Uterus (tissue), 4 donors: ENCODE results near the gene LRRC2. TPM values are rescaled to one million over a fixed set of nuclear protein-coding genes. Genes with fewer than 3 reads are reported as not detected.

Experiments
- DNase-seq, 2 donors: peaks; one replicate each; pipeline ENCODE4 v3.0.0-alpha.2; 2019 to 2020
- H3K27ac ChIP-seq, 2 donors: fragments of 200-600 bp; sonication (generic); 1 replicate in 1 of 2; 2 replicates in 1 of 2; pipeline ENCODE4 v1.5.1; 2016 to 2018
- H3K27me3 ChIP-seq, 2 donors: fragments of 200-600 bp; sonication (generic); one replicate each; pipeline ENCODE4 v1.5.1; 2018 to 2019; ENCODE audit warnings: control low read depth in 1 of 2
- H3K36me3 ChIP-seq, 2 donors: fragments of 200-600 bp; sonication (generic); one replicate each; pipeline ENCODE4 v1.5.1; 2019; ENCODE audit warnings: control low read depth in 1 of 2
- H3K4me1 ChIP-seq, 2 donors: fragments of 200-600 bp; sonication (generic); one replicate each; pipeline ENCODE4 v1.5.1; 2018 to 2019; ENCODE audit warnings: control low read depth in 1 of 2
- H3K4me3 ChIP-seq, 2 donors: fragments of 200-600 bp; sonication (generic); 1 replicate in 1 of 2; 2 replicates in 1 of 2; pipeline ENCODE4 v1.5.1; 2018 to 2019; ENCODE audit warnings: mild to moderate bottlenecking in 1 of 2
- H3K9me3 ChIP-seq, 2 donors: fragments of 200-600 bp; sonication (generic); one replicate each; pipeline ENCODE4 v1.5.1; 2019; ENCODE audit warnings: control low read depth in 1 of 2
- POLR2A ChIP-seq, 2 donors: fragments of 450-650 bp; IDR thresholded peaks; one replicate each; pipeline ENCODE4 v1.6.1; 2016; ENCODE audit warnings: antibody characterized with exemption in 2 of 2, mild to moderate bottlenecking in 1 of 2, moderate library complexity in 1 of 2
- intact Hi-C: fragments of 100-400 bp; cut with DNase I; formaldehyde crosslinking; loops from one replicate; pipeline ENCODE4 v1.15.1; 2023; ENCODE audit warnings: low total_unique reads
- total RNA-seq, 4 donors: library from RNA; depleted of rRNA in 3 of 4; stranded (reverse); fragments of >200 nt in 3 of 4; gene quantifications; one replicate each; pipeline versions ENCODE4 v1.1.0 to v1.2.4, GENCODE V29; 2014 to 2023
- TF ChIP-seq, protein P1 (sequence below), 4 experiments: fragments of 200-600 bp in 2 of 4; fragments of 450-650 bp in 2 of 4; sonication (generic) in 2 of 4; IDR thresholded peaks; one replicate each; pipeline ENCODE4 v1.5.1; 2016 to 2019; ENCODE audit warnings: antibody characterized with exemption in 4 of 4, mild to moderate bottlenecking in 2 of 4, moderate library complexity in 1 of 4
- donor health status: DM: yes; HTN: yes; CAD: no.

Gene LRRC2
- total RNA-seq, 4 donors from 2014 or later, result 1.0 to 10.7 (median 5.9) TPM

DNA sequence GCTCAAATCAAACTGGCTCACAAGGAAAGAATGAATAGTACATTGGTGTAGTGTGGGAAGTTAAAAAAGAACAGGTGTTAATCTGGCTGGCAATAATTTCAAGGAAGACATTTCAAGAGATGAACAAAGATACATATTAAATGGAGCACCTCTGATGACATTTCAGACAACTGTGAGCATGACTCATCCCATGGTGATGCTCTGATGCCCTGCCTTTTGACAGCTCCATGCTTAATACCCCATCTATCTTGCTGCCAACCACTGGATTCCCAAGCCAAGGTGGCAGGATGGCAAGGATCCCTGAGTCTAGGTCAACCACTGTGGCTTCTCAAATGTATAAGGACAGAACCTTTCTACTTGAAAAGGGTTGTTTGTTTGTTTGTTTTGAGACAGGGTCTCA lies 29.3 kb downstream of the LRRC2 start:
- DNase-seq, result no peak
- intact Hi-C loops, result no loop called here
- no peaks in the 10 kb centered on the region for H3K27me3 ChIP-seq

DNA sequence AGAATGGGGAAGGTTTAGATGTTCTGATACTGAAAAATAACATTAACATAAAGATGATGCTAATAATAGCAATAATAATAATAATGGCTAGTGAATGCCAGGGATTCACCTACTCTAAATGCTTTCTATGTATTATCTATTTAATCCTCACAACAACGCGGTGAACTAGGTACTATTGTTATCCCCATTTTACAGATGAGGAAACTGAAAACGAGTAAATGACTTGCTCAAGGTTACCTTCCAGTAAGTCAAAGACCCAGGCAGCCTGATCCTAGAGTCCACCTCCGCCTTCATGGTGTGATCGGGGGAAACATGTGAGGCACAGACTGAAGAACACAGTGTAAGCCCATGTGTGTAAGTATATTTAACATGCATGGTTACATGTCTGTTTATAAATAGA lies 30.4 kb downstream of the LRRC2 start:
- DNase-seq, result no peak

More for the DNA sequence above, 29.3 kb downstream of the LRRC2 start:
- Histone ChIP-seq H3K27ac (no peak overlapping the region), H3K4me3 (no peak overlapping the region), H3K9me3 (no peaks in the 10 kb centered on the region), H3K36me3 (no peaks in the 10 kb centered on the region), H3K4me1 (no peaks in the 10 kb centered on the region)
- no peak for TF ChIP-seq POLR2A (IDR thresholded peaks at IDR 0.05)
- TF ChIP-seq, protein P1, sequence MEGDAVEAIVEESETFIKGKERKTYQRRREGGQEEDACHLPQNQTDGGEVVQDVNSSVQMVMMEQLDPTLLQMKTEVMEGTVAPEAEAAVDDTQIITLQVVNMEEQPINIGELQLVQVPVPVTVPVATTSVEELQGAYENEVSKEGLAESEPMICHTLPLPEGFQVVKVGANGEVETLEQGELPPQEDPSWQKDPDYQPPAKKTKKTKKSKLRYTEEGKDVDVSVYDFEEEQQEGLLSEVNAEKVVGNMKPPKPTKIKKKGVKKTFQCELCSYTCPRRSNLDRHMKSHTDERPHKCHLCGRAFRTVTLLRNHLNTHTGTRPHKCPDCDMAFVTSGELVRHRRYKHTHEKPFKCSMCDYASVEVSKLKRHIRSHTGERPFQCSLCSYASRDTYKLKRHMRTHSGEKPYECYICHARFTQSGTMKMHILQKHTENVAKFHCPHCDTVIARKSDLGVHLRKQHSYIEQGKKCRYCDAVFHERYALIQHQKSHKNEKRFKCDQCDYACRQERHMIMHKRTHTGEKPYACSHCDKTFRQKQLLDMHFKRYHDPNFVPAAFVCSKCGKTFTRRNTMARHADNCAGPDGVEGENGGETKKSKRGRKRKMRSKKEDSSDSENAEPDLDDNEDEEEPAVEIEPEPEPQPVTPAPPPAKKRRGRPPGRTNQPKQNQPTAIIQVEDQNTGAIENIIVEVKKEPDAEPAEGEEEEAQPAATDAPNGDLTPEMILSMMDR (IDR thresholded peaks at IDR 0.05), result no peak

DNA sequence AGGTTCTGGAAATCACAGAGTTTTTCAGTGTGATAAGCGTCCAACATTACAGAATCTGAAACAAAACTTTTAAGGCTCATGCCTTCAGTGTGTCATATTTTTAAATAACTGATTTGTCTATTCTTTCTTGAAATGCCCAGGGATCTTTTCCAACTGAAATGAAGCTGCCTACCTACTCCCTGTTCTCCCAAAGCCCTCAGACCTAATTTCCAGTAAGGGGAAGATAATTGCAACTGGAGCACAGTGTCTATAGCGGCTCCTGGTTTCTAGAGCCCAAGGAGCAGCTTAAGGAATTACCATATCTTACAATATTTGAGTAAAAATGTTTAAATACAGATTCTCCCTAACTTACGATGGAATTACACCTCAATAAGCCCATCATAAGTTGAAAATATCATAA lies 33.0 kb downstream of the LRRC2 start:
- no peak overlapping the region for H3K4me3 ChIP-seq
- no peaks in the 10 kb centered on the region for H3K36me3 ChIP-seq
- TF ChIP-seq POLR2A (IDR thresholded peaks at IDR 0.05), result no peak
- DNase-seq, result no peak
- intact Hi-C loops, result no loop called here
- no peaks in the 10 kb centered on the region for H3K27me3 ChIP-seq
- H3K27ac ChIP-seq, result no peak overlapping the region
- no peaks in the 10 kb centered on the region for H3K9me3 ChIP-seq
- no peaks in the 10 kb centered on the region for H3K4me1 ChIP-seq

More for the DNA sequence above, 30.4 kb downstream of the LRRC2 start:
- H3K4me3 ChIP-seq, result no peak overlapping the region
- intact Hi-C loops, result no loop called here
- no peak overlapping the region for H3K27ac ChIP-seq
- no peaks in the 10 kb centered on the region for H3K9me3 ChIP-seq
- no peaks in the 10 kb centered on the region for H3K4me1 ChIP-seq
- H3K36me3 ChIP-seq, result no peaks in the 10 kb centered on the region
- no peaks in the 10 kb centered on the region for H3K27me3 ChIP-seq
- TF ChIP-seq, protein P1 (IDR thresholded peaks at IDR 0.05), result no peak
- no peak for TF ChIP-seq POLR2A (IDR thresholded peaks at IDR 0.05)

DNA sequence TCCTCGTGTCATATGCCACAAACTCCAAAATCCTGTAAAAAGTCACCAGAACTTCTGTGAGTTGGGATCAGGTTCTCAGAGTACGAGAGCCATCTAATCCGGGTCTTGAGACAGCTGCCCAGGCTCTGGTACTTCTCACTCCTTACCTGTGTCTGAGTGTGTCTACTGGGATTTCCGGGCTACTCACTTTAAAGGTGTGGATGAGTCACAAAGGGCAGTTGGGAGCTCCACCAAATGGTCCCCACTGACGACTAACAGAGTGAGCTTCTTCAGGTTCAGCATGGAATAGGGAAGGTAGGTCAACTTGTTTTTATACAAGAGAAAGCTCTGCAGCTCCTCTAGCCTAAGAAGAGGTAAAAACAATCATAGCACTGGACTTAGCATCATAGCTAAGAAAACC lies 38.9 kb downstream of the LRRC2 start:
- intact Hi-C loops, result no loop called here
- Histone ChIP-seq H3K27ac (no peak overlapping the region), H3K36me3 (no peaks in the 10 kb centered on the region), H3K4me3 (no peak overlapping the region), H3K4me1 (no peaks in the 10 kb centered on the region), H3K9me3 (no peaks in the 10 kb centered on the region), H3K27me3 (no peaks in the 10 kb centered on the region)
- no peak for TF ChIP-seq POLR2A (IDR thresholded peaks at IDR 0.05)
- TF ChIP-seq, protein P1 (IDR thresholded peaks at IDR 0.05), result no peak
- DNase-seq, result no peak

DNA sequence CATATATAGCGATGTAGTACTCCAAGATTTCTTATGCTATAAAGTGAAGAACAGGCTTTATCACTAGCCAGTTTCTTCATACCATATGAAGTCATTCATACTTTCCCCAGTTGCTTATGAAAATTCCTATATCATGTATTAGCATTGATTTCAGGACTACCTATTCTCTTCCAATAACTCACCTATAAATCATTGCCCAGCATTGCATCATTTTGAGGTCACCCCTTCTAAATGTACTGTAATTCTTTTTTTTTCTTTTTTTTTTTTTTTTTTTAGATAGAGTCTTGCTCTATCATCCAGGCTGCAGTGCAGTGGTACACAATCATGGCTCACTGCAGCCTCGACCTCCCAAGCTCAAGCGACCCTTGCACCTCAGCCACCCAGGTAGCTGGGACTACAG lies 41.3 kb downstream of the LRRC2 start:
- no peaks in the 10 kb centered on the region for H3K9me3 ChIP-seq
- H3K27me3 ChIP-seq, result no peaks in the 10 kb centered on the region
- no peak for DNase-seq
- H3K4me3 ChIP-seq, result no peak overlapping the region
- H3K27ac ChIP-seq, result no peak overlapping the region
- intact Hi-C loops, result no loop called here
- TF ChIP-seq, protein P1 (IDR thresholded peaks at IDR 0.05), result no peak
- TF ChIP-seq POLR2A (IDR thresholded peaks at IDR 0.05), result no peak
- H3K4me1 ChIP-seq, result no peaks in the 10 kb centered on the region
- H3K36me3 ChIP-seq, result no peaks in the 10 kb centered on the region

DNA sequence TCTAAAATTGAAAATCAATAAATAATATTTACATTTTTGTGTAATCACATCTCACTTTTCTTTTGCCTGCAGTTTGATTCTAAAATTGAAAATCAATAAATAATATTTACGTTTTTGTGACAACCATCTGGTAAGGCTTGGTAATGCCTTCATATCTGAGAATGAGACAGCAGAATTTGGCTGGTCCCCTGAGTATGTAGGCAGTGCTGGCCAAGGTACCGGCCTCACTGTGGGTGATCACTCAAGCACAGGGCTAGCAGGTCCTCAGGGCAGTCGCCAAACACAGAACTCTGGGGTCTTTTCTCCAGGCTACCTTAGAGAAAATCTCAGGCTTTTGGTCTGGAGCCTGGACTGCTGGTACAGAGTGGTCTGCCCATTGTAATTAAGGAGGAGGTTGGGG lies 42.1 kb downstream of the LRRC2 start:
- no peak overlapping the region for H3K27ac ChIP-seq
- no peaks in the 10 kb centered on the region for H3K9me3 ChIP-seq
- H3K27me3 ChIP-seq, result no peaks in the 10 kb centered on the region
- TF ChIP-seq POLR2A (IDR thresholded peaks at IDR 0.05), result no peak
- TF ChIP-seq, protein P1 (IDR thresholded peaks at IDR 0.05), result no peak
- no peaks in the 10 kb centered on the region for H3K36me3 ChIP-seq
- intact Hi-C loops, result no loop called here
- DNase-seq, result no peak
- no peaks in the 10 kb centered on the region for H3K4me1 ChIP-seq
- H3K4me3 ChIP-seq, result no peak overlapping the region
